Embryonic facial prominence (tissue), 1 donor: ENCODE data around the gene STUM.
"Not testable (repeated sequence)": the region's sequence is repeated elsewhere in the genome, so short reads cannot be mapped to it uniquely, and the experiment has no call there.

Experiments
- DNase-seq: peaks from one replicate; pipeline ENCODE4 v3.0.0-alpha.2; 2016; ENCODE audit errors: extremely low spot score

STUM gene, protein sequence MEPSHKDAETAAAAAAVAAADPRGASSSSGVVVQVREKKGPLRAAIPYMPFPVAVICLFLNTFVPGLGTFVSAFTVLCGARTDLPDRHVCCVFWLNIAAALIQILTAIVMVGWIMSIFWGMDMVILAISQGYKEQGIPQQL

DNA sequence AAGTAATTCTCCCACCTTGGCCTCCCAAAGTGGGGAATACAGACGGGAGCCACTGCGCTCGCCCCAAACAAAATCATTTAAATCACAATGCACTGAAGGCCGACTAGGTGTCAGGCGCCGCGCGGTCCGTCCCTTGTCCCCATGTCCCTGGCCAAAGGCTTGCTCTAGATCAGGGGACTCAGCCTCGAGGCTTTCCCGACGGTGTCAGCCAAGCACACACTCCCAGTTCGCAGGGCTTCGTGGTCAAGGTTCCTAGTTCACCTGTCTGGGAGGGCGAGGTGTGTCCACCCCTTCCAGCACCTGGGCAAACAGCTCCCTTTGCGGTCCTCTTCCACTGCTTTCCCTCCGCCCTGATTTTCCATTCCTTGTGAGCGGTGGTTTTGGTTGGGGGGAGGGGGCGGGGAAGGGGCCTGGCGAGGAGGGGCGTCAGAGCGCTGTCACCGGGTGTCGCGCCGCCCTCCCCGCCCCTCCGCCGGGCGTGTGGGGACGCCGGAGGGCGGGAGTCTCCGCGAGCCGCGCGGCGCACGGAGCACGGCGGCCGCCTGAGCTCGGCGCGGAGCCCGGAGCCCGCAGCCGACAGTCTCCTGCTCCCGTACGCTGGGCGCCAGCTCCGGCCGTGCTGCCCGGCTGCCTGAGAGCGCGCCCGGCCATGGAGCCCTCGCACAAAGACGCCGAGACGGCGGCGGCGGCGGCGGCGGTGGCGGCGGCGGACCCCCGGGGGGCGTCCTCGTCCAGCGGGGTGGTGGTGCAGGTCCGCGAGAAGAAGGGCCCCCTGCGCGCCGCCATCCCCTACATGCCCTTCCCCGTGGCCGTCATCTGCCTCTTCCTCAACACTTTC lies at the start of gene STUM:
Gene STUM (plus strand): TSS at position 509 of the 838 bp plus-strand sequence. CDS start 141 bp downstream, at position 650.
- no peak for DNase-seq

DNA sequence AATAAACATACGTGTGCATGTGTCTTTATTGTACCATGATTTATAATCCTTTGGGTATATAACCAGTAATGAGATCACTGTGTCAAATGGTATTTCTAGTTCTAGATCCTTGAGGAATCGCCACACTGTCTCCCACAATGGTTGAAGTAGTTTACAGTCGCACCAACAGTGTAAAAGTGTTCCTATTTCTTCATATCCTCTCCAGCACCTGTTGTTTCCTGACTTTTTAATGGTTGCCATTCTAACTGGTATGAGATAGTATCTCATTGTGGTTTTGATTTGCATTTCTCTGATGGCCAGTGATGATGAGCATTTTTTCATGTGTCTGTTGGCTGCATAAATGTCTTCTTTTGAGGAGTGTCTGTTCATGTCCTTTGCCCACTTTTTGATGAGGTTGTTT lies 48.9 kb upstream of the STUM start:
- DNase-seq = not testable (repeated sequence)

DNA sequence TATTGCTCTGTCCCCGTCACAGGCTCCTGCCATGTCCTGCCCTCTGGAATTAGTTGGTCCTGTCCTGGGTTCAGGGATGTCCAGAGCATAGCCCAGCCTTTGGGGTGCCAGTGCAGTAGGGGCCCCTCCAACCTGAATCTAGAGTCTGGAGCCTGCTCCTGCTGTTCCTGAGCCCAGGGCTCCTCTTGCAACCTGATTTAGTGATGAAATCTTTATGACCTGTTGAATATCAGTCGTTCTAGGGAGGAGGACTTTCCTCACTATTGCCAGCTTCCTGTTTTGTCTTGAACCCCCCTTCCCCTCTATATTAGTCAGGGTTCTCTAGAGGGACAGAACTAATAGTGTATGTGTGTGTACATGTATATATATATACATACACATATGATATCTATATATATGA lies 42.5 kb upstream of the STUM start:
- DNase-seq = no peak

DNA sequence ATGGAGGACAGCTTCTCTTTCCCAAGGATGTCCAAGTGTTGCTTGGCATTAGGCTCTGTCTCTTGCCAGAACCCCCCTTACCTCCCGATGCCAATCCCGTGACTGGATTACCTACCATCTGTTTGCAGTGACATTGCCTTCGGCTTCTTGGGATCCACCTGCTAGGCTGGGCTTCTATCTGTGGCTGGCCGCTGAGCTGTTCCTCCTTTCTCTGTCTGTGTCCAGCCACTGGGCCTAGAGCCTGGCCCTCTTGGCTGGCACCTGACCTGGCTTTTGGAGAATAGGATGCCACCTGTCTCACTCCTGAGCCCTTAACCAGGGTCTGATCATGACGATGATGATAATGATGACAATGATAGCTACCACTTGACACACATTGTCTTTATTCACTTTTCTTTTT lies 41.6 kb upstream of the STUM start:
- no peak for DNase-seq

DNA sequence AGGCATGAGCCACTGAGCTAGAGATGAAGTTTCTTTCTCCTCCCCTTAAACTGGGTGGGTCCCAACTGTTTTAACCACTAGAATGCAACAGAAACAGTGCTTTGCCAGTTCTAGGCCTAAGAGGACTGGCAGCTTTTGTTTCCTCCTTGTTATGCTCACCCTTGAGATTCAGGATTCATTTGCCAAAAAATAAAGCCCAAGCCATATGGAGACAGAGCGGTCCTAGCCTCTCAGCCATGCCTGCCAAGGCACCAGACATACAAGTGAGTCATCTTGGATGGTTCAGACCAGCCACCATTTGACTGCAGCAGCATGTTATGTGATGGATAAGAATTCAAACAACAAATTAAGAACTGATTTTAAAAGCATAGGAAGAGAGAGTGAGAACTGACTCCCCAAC lies 38.1 kb upstream of the STUM start:
- no peak for DNase-seq

DNA sequence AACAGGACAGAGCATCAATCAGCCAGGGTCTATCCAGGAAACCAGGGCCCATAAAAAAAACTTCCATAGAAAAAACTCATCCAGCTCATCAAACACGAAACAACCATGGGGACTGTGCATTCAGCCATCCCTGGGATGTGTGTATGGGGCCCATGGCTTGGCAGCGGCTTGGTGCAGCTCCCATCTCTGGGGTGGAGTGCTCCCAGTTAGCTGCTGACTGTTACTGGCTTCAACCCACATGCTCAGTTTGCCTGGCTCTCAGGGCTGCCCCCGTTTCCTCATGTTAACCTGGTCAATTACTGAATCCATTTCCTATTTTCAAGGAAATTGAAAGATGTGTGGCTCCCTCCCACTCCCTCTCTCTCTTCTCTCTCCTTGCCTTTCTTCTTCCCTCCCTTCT lies 37.3 kb upstream of the STUM start:
- no peak for DNase-seq

DNA sequence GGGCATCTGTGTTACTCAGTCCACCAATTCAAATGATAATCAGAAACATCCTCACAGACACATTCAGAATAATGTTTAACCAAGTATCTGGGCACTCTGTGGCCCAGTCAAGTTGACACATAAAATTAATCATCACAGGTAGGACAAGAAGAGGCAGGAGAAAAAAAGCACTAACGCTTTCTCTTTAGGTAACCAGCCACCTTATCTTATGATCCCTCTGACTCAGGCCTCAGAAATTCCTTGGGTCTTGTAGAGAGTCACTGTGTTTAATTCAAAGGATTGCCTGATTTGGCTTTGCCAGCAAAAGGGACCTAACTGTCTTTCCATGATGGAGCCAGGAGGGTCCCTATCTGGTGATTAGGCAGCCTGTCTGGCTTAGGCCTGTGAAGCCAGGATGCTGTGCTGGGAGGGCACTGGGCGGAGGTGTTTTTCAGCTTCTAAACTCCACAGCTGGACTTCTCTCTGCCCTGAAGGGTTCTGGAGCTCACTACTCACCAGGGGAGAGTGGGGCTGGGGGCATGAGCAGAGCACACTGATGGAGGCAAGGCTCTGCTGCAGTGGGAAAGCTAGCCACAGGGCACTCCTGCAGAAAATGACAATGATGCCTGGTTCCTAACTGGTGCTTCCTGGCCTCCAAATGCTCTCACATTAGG lies 36.4 kb upstream of the STUM start:
- DNase-seq = no peak

DNA sequence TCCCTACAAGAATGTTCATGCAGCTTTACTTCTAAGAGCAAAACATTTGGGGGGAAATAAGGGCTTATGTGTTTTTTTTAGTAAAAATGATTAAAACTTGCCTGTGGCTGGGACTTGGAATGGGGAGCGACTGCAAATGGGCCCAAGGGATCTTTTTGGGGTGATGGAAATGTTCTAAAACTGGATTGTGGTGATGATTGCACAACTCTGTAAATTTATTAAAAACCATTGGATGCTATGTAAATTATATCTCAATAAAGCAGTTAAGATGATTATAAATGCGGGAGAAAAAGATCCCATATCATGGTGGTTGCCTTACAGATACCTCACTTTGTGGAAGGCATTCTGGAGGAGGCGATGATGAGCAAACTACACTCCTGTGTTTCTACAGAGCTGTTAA lies 30.2 kb upstream of the STUM start:
- no peak for DNase-seq

DNA sequence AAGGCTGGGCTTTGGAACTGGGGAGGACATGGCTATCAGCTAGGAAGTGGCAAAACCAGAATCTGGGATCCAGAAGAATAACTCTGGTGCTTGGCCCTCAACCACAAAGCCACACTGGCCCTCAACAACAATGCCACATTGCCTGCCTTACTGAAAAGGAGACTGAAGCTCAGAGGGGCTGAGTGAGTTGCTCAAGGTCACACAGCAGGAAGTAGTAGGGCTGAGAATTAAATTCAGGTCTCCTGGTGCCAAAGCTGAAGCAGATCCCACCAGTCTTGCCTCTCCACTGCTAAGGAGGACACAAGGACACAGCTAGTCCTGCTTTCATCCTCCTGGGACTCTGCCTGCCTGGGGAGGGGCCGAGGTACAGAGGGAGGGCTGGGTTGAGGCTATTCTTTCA lies 29.4 kb upstream of the STUM start:
- no peak for DNase-seq

DNA sequence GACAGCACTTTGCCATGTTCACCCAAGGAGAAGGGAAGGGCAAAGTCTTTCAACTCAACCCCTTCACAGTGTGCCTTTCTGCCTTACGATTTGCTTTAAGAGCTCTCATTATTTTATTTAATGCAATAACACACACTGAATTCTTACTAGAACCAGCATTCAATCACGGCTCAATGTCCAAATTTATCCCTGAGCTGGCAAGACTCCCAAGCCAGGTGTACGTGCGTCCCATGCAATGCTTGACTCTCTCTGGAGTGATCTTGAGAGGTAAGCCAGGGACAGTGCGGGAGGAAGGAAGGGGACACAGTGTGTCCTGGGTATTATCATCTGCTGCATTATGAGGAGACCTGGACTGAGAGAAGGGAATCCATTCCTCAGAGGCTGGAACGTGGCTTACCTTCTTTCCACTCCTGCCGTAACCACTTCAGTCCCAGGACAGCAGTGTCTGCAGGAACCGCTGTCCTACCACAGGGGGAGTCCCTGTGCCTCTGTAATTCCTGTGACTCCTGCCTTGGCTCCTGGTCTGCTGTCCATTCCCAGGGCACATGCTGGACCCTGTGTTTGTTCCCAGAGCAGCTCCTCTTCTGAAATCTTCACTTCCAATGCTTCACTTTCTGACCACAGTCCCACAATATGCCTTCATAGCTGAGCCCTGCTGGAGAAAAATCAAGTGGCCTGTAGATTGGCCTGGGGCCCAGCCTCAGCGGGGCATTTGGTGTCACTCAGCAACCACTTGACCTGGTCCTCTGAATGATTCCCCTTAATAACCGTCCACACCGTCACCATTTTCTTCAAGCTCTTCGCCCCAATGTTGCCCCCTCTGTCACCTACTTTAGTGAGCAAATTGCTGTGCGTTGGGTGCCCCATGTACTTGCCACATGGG lies 28.6 kb upstream of the STUM start:
- no peak for DNase-seq

DNA sequence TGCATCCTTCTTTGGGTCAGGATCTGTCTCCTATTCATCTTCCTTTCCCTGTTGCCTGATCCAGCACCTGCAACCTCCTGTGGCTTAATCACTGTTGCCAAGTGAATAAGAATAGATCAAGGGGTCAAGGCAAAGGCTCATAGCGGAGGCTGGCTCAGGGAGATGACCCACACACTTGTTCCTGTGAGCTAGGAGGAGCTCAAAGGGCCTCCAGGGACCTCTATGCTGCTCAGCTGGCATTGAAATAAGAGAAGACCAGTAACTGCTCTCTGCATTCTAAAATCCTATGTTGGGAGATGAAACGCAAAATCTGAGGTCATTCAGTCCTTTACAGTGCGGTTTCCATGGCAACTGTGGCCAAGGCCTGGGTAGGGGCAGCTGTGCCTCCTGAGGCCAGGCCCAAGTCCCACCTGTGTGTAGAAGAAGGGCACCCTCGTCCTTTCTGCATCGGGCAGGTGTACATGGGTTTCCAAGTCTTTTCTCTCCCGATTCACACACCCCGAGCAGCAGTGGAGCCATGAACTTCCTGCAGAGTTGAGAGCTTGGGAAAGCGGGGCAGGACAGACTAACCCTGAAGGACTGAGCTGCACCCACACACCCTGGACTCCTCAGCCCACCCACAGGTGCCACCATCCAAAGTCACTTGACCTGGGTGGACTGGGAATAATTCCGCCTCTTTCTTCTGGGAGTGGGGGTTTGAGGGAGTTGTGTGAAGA lies 27.8 kb upstream of the STUM start:
- no peak for DNase-seq

DNA sequence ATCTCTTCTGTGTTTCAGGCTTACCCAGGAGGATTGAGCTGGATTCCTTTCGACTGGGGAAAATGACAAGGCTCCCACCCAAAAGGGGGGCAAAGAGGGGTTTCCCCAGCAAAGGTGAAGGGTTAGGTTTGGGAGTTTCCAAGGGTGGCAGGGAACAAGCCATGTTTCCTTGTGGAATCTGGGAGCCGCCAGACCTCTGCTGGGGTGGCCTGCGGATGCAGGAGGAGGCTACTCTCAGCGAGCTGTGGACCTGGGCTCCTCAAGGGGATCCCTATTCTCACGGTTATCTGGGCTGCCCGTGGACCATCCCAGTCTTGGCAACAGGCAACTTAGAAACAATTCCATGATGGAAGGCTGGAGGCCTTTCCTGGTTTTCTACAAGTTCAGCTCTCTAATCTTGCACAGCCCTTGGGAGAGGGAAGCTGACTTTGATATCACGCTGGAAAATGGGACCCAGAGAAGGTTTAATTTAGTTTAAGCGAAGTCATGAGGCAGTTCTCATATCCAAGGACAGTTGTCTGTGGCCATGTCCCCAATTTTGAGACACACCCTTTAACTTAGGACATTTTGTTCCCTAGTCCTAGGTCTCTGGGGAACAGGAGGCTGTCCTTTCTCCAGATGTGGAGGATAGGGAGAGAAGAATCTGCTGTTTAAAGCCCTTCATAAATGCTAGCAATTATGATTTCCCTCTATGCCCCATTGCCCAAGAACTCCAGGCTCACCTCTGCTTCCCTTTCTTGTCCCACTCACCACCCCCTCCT lies 24.7 kb upstream of the STUM start:
- no peak for DNase-seq

DNA sequence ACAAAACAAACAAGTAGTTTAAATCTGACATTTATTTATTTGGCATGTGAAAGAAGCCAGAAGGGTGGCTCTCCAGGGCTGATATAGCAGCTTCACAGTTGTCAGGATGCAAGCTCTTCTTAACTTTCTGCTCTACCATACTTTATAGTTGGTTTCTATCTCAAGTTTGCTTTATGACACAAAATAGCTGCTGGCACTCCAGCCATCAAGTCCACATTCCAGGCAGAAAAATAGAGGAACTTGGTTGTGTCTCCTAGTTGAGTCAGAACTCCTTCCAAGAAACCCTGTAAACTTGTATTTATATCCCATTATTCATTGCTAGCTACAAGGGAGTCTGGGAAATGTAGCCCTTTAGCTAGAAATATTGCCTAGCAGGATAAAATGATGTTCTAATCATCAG lies 24.0 kb upstream of the STUM start:
- DNase-seq = no peak

DNA sequence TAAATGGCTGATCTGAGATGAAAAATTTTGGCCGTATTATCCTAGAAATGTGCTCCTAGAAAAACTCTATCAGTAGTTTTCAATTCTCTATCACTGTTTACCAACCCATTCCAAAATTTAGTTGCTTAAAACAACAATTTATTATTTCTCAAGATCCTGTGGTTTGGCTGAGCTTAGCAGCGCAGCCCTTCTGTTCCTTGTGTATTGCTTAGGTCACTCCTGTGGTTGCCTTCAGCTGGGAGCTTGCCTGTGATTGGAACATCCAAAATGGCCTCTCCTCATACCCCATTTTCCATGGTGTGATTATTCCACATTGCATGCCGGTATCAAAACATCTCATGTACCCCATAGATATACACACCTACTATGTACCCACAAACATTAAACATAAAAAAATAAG lies 22.8 kb upstream of the STUM start:
- DNase-seq = no peak

DNA sequence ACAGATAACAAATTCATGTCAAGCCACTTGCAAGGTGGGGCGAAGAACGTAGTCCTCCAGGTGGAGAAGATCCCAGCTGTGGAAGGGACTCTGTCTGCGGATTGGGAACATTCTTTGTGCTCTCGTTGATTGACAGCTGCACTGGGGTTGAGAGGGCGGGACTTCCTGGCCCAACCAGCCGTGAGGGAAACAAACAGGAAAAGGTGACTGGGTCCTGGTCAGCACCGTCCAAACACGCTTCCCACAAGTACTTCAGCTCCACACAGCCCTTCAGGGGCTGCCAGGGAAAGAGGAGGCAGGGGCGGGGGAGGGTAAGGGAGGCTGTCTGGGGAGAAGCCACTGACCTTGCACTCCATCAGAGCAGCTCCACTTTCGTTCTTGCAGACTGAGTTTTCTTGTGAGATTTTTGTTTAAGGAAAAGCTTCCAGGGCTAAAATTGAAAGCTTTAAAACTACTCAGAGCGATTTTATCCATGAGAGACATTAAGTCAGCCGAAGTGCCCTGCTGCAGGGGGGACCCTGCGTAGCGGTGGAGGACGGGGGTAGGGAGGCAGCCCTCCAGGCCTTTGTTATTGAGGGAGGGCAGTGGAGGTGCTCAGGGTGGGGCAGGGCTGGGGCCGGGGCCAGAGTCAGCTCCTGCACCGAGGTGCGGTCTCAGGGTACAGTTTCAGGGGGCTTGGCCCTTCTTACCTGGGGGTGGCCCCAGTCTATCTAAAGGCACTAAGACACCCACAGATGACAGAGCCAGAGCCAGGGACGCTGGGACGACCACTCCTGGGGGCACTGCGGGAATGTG lies 21.6 kb upstream of the STUM start:
- no peak for DNase-seq

DNA sequence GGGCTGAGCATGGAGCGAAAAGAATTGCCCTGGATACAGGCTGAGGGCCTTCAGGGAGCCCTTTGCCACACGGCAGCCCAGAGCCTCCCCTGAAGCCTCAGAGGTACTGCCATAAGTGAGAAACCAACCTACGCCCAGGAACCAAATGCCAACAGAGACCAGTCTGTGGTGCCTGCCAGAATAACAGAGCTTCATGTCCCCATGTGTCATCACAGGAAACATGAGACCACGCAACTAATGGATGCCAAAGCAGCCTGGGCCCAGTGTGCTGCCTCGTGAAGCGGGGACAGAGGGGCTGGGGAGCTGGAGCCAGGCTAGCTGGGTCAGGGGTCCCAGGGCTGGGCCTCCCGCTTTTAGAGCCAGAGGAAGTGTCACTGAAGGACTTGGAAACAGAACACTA lies 18.7 kb upstream of the STUM start:
- DNase-seq = no peak

DNA sequence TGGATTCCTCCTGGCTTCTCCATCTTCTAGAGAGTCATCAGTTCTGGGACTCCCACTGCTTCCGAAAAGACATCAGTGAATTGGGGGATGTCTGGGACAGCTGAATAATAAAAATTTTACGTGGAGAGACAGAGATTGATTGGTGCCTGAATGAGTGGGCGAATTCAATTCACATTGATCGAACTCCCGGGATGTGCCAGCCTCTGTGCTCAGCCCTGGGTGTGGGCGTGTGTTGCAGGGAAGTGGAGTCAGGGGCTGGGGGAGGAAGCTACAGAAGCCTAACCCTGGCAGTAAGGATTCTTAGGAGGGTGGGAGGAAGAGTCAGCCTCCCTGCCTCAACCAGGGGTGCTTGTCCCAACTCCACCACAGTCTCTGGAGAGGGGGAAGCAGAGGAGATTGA lies 18.0 kb upstream of the STUM start:
- DNase-seq = no peak

DNA sequence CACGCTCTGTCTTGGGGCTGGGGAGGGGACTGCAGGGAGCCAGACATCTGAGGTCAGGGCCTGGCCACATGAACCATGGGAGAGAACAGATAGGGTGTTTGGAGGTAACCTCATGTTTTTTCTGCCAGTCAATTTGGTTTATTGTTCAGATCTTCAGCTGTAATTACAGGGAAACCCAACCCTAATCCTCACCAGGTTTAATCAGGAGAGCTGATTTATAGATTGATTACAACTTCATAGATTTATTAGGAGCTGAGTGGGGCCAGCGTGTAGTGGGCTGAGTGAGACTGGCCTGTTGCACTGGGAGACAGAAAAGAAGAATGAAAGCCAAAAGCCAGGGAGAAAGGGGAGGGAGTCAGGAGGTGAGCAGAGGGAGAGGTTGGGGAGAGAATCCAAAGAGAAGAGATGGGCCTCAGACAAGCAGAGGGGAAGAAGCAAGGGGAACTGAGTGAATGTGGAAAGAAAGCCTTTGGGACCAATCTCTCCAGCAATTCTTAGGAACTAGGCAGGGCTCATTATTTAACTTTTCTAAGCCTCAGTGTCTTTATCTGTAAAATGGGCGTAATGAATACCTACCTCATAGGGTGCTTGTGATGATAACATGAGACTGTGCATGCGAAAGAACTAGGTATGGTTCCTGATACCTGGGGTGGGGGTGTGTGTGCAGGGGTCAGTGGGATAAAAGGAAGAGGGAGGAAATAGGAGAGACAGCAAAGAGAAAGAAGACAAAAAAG lies 17.0 kb upstream of the STUM start:
- no peak for DNase-seq

DNA sequence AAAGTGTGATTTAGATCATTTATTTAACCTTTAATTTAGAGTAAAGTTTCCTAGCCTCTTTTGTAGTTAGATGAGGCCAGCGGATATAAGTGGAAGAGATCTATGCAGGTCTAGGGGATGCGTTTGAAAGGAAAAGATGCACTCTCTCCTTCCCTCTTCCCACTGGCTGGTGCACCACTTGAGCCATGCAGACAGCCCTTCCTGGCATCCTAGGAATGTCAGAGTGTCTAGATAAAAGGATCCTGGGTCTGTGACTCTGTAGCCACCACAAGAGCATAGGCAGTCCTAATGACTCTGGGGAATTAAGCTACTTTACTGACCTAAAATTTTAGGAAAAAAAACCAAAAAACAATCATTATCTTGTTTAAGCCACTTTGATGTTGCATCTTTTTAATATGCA lies 16.0 kb upstream of the STUM start:
- no peak for DNase-seq
